Ascending aorta (tissue), 2 donors: ENCODE results near the gene YPEL5. TPM values are rescaled to one million over a fixed set of nuclear protein-coding genes. Genes with fewer than 3 reads are reported as not detected.

Experiments
- DNase-seq, 2 donors: peaks; one replicate each; pipeline ENCODE4 v3.0.0-alpha.2; 2019; ENCODE audit warnings: low spot score in 2 of 2
- H3K27ac ChIP-seq, 2 donors: fragments of 200-600 bp; sonication (generic); one replicate each; pipeline ENCODE4 v1.5.1; 2016 to 2017; ENCODE audit warnings: mild to moderate bottlenecking in 1 of 2
- H3K27me3 ChIP-seq: fragments of 200-600 bp; sonication (generic); one replicate; pipeline ENCODE4 v1.5.1; 2017
- H3K36me3 ChIP-seq, 2 donors: fragments of 200-600 bp; sonication (generic); one replicate each; pipeline ENCODE4 v1.5.1; 2016
- H3K4me1 ChIP-seq, 2 donors: fragments of 200-600 bp; sonication (generic); one replicate each; pipeline ENCODE4 v1.5.1; 2016 to 2017; ENCODE audit warnings: mild to moderate bottlenecking in 1 of 2
- H3K4me3 ChIP-seq, 2 donors: fragments of 200-600 bp; sonication (generic); one replicate each; pipeline ENCODE4 v1.5.1; 2016 to 2017; ENCODE audit warnings: mild to moderate bottlenecking in 1 of 2
- H3K9me3 ChIP-seq, 2 donors: fragments of 200-600 bp; sonication (generic); one replicate each; pipeline ENCODE4 v1.5.1; 2016
- CTCF ChIP-seq, 3 experiments: fragments of 200-600 bp in 2 of 3; fragments of 450-650 bp in 1 of 3; sonication (generic) in 2 of 3; IDR thresholded peaks; one replicate each; pipeline ENCODE4 v1.5.1; 2016 to 2019; ENCODE audit warnings: antibody characterized with exemption in 3 of 3, mild to moderate bottlenecking in 1 of 3, moderate library complexity in 1 of 3
- intact Hi-C: fragments of 100-400 bp; cut with DNase I; formaldehyde crosslinking; loops from one replicate; pipeline ENCODE4 v1.15.1; 2023
- total RNA-seq: library from RNA; depleted of rRNA; stranded (reverse); fragments of >200 nt; gene quantifications from one replicate; pipeline ENCODE4 v1.1.0, GENCODE V29; 2016

Gene YPEL5
- total RNA-seq, 1 donor from 2014 or later, result 14.2 TPM

- Histone ChIP-seq H3K9me3 (no peaks in the 10 kb centered on the region), H3K4me1 (peaks cover 13 to 50% of the 10 kb centered on the region in 2 donors), H3K36me3 (peaks cover 8 to 34% of the 10 kb centered on the region in 2 donors), H3K27me3 (no peaks in the 10 kb centered on the region), H3K27ac (no peak overlapping the region), H3K4me3 (no peak overlapping the region)
- intact Hi-C loops, result no loop called here
- DNase-seq, result no peak
- no peak for TF ChIP-seq CTCF (IDR thresholded peaks at IDR 0.05)
These were observed 5.6 kb downstream of the YPEL5 start for GRCh38 chr2:30152385-30152784.

- H3K27ac ChIP-seq, result no peak overlapping the region
- H3K4me1 ChIP-seq, result peaks cover 8 to 31% of the 10 kb centered on the region in 2 donors
- no peak for DNase-seq
- H3K36me3 ChIP-seq, result peaks cover 35 to 51% of the 10 kb centered on the region in 2 donors
- H3K4me3 ChIP-seq, result no peak overlapping the region
- no peaks in the 10 kb centered on the region for H3K9me3 ChIP-seq
- TF ChIP-seq CTCF (IDR thresholded peaks at IDR 0.05), result no peak
- H3K27me3 ChIP-seq, result no peaks in the 10 kb centered on the region
- intact Hi-C loops, result no loop called here
These were observed 8.4 kb downstream of the YPEL5 start for GRCh38 chr2:30155202-30155601.

GRCh38 chr2:30155889-30156658, 9.3 kb downstream of the YPEL5 start:
- no peak for DNase-seq
- H3K4me1 ChIP-seq, result peaks cover 8 to 29% of the 10 kb centered on the region in 2 donors
- H3K27ac ChIP-seq, result no peak overlapping the region
- no peak for TF ChIP-seq CTCF (IDR thresholded peaks at IDR 0.05)
- no peaks in the 10 kb centered on the region for H3K9me3 ChIP-seq
- H3K36me3 ChIP-seq, result peaks cover 39 to 54% of the 10 kb centered on the region in 2 donors
- intact Hi-C loops, result no loop called here
- H3K4me3 ChIP-seq, result no peak overlapping the region
- no peaks in the 10 kb centered on the region for H3K27me3 ChIP-seq

GRCh38 chr2:30157616-30158015, 10.8 kb downstream of the YPEL5 start:
- Histone ChIP-seq H3K4me3 (no peak overlapping the region), H3K27me3 (no peaks in the 10 kb centered on the region), H3K27ac (no peak overlapping the region), H3K9me3 (no peaks in the 10 kb centered on the region), H3K36me3 (peaks cover 39 to 54% of the 10 kb centered on the region in 2 donors), H3K4me1 (peaks cover 8 to 26% of the 10 kb centered on the region in 2 donors)
- DNase-seq, result no peak
- intact Hi-C loops, result no loop called here
- TF ChIP-seq CTCF (IDR thresholded peaks at IDR 0.05), result no peak

- no peaks in the 10 kb centered on the region for H3K27me3 ChIP-seq
- DNase-seq, result no peak
- no peak overlapping the region for H3K27ac ChIP-seq
- peaks cover 39 to 45% of the 10 kb centered on the region in 2 donors for H3K36me3 ChIP-seq
- intact Hi-C loops, result loop anchor here (10.0 kb wide), 1 partner anchor 975 kb away; the partner anchor contains the start of gene GALNT14
- H3K4me1 ChIP-seq, result peaks cover 5 to 17% of the 10 kb centered on the region in 2 donors
- H3K9me3 ChIP-seq, result no peaks in the 10 kb centered on the region
- no peak for TF ChIP-seq CTCF (IDR thresholded peaks at IDR 0.05)
- no peak overlapping the region for H3K4me3 ChIP-seq
These were observed 13.0 kb downstream of the YPEL5 start for GRCh38 chr2:30159766-30160165.
